ENCODE measurements around the gene STT3B.

GRCh38 chr3:31676556-31676955 is 143.8 kb downstream of the STT3B start:
- TF ChIP-seq CTCF (IDR thresholded peaks at IDR 0.05) (no peak), POLR2A (IDR thresholded peaks at IDR 0.05) (no peak)
